GM19239 (cell line): ENCODE measurements around the gene CAMTA1.

Experiments used
- DNase-seq: peaks from one replicate; pipeline ENCODE4 v3.0.0; 2011; ENCODE audit warnings: low spot score; ENCODE audit not compliant: insufficient read length
- FAIRE-seq: peaks from 2 replicates; lab custom pipeline; 2011; peaks lifted over from hg19 to GRCh38; lab: Jason Lieb, UNC

The CAMTA1 gene

GRCh38 chr1:7440154-7440553 is 654.9 kb downstream of the CAMTA1 start:
- DNase-seq = no peak
- no peak for FAIRE-seq

- no peak for FAIRE-seq
- DNase-seq = no peak
These were observed 656.0 kb downstream of the CAMTA1 start for GRCh38 chr1:7441143-7441841.

GRCh38 chr1:7442036-7442435 is 656.8 kb downstream of the CAMTA1 start:
- FAIRE-seq = no peak
- no peak for DNase-seq

- DNase-seq (no peak), FAIRE-seq (no peak)
These were observed 657.7 kb downstream of the CAMTA1 start for GRCh38 chr1:7442918-7443317.

GRCh38 chr1:7444363-7444762 is 659.1 kb downstream of the CAMTA1 start:
- DNase-seq (no peak), FAIRE-seq (no peak)

- DNase-seq (no peak), FAIRE-seq (no peak)
These were observed 661.8 kb downstream of the CAMTA1 start for GRCh38 chr1:7447093-7447492.

GRCh38 chr1:7447736-7448135 is 662.5 kb downstream of the CAMTA1 start:
- DNase-seq = no peak
- FAIRE-seq = no peak

- no peak for FAIRE-seq
- DNase-seq = no peak
These were observed 663.7 kb downstream of the CAMTA1 start for GRCh38 chr1:7448986-7449385.

- FAIRE-seq = no peak
- DNase-seq = no peak
These were observed 664.5 kb downstream of the CAMTA1 start for GRCh38 chr1:7449750-7450149.

GRCh38 chr1:7450838-7451237 is 665.6 kb downstream of the CAMTA1 start:
- FAIRE-seq (no peak), DNase-seq (no peak)

- FAIRE-seq (no peak), DNase-seq (no peak)
These were observed 667.8 kb downstream of the CAMTA1 start for GRCh38 chr1:7453038-7453437.

- FAIRE-seq (no peak), DNase-seq (no peak)
These were observed 669.0 kb downstream of the CAMTA1 start for GRCh38 chr1:7454052-7454815.

- DNase-seq (no peak), FAIRE-seq (no peak)
These were observed 669.9 kb downstream of the CAMTA1 start for GRCh38 chr1:7454895-7455784.

GRCh38 chr1:7455796-7456721 is 670.8 kb downstream of the CAMTA1 start:
- DNase-seq (no peak), FAIRE-seq (no peak)

GRCh38 chr1:7456722-7457082 is 671.4 kb downstream of the CAMTA1 start:
- DNase-seq (no peak), FAIRE-seq (no peak)

- DNase-seq (no peak), FAIRE-seq (no peak)
These were observed 672.6 kb downstream of the CAMTA1 start for GRCh38 chr1:7457811-7458210.

- no peak for FAIRE-seq
- DNase-seq = no peak
These were observed 673.7 kb downstream of the CAMTA1 start for GRCh38 chr1:7458946-7459345.

GRCh38 chr1:7459914-7460313 is 674.7 kb downstream of the CAMTA1 start:
- no peak for FAIRE-seq
- DNase-seq = no peak

- FAIRE-seq (no peak), DNase-seq (no peak)
These were observed 675.6 kb downstream of the CAMTA1 start for GRCh38 chr1:7460807-7461206.

- FAIRE-seq = no peak
- DNase-seq = no peak
These were observed 677.4 kb downstream of the CAMTA1 start for GRCh38 chr1:7462617-7463016.
